Stimulated activated CD4-positive, alpha-beta T cell treated with anti-CD3 and anti-CD28 coated beads, Interleukin-15, amount 100 ng/mL, for 1 hour (primary cell): Measurements from ENCODE around the gene SLC1A3.

Experiments used
- DNase-seq, 2 donors: peaks; one replicate each; pipeline ENCODE4 v3.0.0-alpha.2; 2020; ENCODE audit warnings: low read depth in 1 of 2, low spot score in 1 of 2

Gene SLC1A3

GRCh38 chr5:36712706-36713105, 106.3 kb downstream of the SLC1A3 start:
- DNase-seq = no peak

- DNase-seq = no peak
Measured at GRCh38 chr5:36713541-36713940, 107.1 kb downstream of the SLC1A3 start.

GRCh38 chr5:36717131-36717695, 110.8 kb downstream of the SLC1A3 start:
- no peak for DNase-seq

GRCh38 chr5:36719282-36719681, 112.9 kb downstream of the SLC1A3 start:
- DNase-seq = no peak

- DNase-seq = no peak
Measured at GRCh38 chr5:36720688-36721087, 114.3 kb downstream of the SLC1A3 start.

- no peak for DNase-seq
Measured at GRCh38 chr5:36721664-36722235, 115.3 kb downstream of the SLC1A3 start.

- no peak for DNase-seq
Measured at GRCh38 chr5:36722900-36723299, 116.5 kb downstream of the SLC1A3 start.

GRCh38 chr5:36723912-36724311, 117.5 kb downstream of the SLC1A3 start:
- DNase-seq = no peak

- DNase-seq = no peak
Measured at GRCh38 chr5:36724467-36725332, 118.3 kb downstream of the SLC1A3 start.

- no peak for DNase-seq
Measured at GRCh38 chr5:36726317-36726716, 119.9 kb downstream of the SLC1A3 start.

GRCh38 chr5:36726767-36727166, 120.4 kb downstream of the SLC1A3 start:
- DNase-seq = no peak

- DNase-seq = no peak
Measured at GRCh38 chr5:36728697-36729543, 122.5 kb downstream of the SLC1A3 start.

GRCh38 chr5:36730537-36731216, 124.3 kb downstream of the SLC1A3 start:
- DNase-seq = no peak

GRCh38 chr5:36733183-36733582, 126.8 kb downstream of the SLC1A3 start:
- no peak for DNase-seq

- no peak for DNase-seq
Measured at GRCh38 chr5:36734422-36734821, 128.0 kb downstream of the SLC1A3 start.

GRCh38 chr5:36735891-36736290, 129.5 kb downstream of the SLC1A3 start:
- no peak for DNase-seq
